ENCODE results near the gene TBXA2R. TPM values are rescaled to one million over a fixed set of nuclear protein-coding genes. Genes with fewer than 3 reads are reported as not detected.
A peak's percentile ranks its signal among the peaks of the same experiment; 100 is the strongest.

TBXA2R gene
- total RNA-seq, 4 donors from 2014 or later: 1.4 to 14.9 (median 4.5) TPM

DNA sequence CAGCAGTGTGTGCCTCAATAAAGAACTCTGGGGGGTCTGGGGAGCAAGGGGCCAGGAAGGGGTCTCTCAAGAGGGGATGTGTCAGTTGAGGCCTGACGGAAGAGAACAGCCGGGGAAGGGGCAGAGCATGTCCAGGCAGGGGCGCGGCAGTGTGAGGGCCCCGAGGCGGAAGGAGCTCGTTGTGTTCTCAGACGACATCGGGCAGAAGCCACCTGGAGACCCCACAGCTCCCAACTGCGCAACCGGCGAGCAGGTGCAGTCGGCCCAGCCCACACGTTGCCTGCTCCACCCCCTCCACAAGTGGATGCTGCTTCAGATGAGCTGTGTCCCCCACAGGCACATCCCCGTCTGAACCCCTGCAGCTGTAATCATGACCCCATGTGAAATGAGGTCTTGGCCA is 15.0 kb upstream of the TBXA2R start:
- Histone ChIP-seq H3K4me1 (peaks cover 0 to 52% (median 22%) of the 10 kb centered on the region in 3 donors), H3K27ac (no peak overlapping the region), H3K4me3 (no peak overlapping the region), H3K36me3 (peaks cover 0 to 64% of the 10 kb centered on the region in 2 donors), H3K9me3 (no peaks in the 10 kb centered on the region), H3K27me3 (no peaks in the 10 kb centered on the region)
- TF ChIP-seq EP300 (IDR thresholded peaks at IDR 0.05) (no peak), POLR2A (IDR thresholded peaks at IDR 0.05) (no peak), POLR2AphosphoS5 (IDR thresholded peaks at IDR 0.05) (no peak)
- TF ChIP-seq, protein P1, sequence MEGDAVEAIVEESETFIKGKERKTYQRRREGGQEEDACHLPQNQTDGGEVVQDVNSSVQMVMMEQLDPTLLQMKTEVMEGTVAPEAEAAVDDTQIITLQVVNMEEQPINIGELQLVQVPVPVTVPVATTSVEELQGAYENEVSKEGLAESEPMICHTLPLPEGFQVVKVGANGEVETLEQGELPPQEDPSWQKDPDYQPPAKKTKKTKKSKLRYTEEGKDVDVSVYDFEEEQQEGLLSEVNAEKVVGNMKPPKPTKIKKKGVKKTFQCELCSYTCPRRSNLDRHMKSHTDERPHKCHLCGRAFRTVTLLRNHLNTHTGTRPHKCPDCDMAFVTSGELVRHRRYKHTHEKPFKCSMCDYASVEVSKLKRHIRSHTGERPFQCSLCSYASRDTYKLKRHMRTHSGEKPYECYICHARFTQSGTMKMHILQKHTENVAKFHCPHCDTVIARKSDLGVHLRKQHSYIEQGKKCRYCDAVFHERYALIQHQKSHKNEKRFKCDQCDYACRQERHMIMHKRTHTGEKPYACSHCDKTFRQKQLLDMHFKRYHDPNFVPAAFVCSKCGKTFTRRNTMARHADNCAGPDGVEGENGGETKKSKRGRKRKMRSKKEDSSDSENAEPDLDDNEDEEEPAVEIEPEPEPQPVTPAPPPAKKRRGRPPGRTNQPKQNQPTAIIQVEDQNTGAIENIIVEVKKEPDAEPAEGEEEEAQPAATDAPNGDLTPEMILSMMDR (IDR thresholded peaks at IDR 0.05): no peak
- WGBS, 2 donors (ENCODE audit: low coverage in 1 of 2): no CpG with 5 or more reads among the region's 15 CpGs
- ATAC-seq: no peak

DNA sequence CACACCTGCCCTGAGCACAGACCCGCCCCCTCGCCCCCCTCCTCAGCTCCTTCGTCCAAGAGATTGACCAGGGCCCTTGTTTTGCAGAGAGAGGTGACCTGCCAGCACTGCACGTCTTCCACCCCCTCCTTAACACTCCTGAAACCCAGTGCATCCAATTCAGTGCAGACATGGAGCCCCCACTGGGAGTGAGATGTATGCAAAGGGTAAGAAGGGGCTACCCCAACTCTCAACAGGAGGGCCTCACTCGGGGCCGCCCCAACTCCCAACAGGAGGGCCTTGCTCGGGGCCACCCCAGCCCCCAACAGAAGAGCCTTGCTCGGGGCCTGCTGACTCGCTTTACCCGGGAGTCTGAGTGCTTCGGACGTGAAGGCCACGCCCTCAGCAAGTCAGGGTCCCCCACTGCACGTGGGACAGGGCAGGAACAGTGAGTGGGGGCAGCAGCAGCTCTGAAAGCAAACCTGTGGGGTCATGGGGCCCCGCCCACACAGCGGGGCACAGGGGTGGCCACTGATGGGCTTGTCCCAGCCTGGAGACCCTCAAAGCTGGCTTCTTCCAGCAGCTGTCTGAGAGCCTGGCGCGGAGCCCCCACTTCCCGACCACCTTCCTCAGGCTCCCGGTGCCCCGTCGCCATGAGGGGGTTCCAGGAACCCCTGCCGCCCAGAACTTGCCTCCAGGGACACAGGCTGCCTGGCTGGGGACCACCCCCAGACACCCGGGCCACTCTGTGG is 14.3 kb upstream of the TBXA2R start:
- TF ChIP-seq, protein P1 (IDR thresholded peaks at IDR 0.05): no peak
- no peak for TF ChIP-seq EP300 (IDR thresholded peaks at IDR 0.05)
- Histone ChIP-seq H3K4me3 (no peak overlapping the region), H3K36me3 (peaks cover 0 to 71% of the 10 kb centered on the region in 2 donors), H3K27me3 (no peaks in the 10 kb centered on the region), H3K27ac (peak overlapping the region in 1 of 4 donors; percentile 5), H3K4me1 (peaks cover 0 to 50% (median 21%) of the 10 kb centered on the region in 3 donors), H3K9me3 (no peaks in the 10 kb centered on the region)
- no peak for ATAC-seq
- WGBS, 2 donors (ENCODE audit: low coverage in 1 of 2): no CpG with 5 or more reads among the region's 24 CpGs

DNA sequence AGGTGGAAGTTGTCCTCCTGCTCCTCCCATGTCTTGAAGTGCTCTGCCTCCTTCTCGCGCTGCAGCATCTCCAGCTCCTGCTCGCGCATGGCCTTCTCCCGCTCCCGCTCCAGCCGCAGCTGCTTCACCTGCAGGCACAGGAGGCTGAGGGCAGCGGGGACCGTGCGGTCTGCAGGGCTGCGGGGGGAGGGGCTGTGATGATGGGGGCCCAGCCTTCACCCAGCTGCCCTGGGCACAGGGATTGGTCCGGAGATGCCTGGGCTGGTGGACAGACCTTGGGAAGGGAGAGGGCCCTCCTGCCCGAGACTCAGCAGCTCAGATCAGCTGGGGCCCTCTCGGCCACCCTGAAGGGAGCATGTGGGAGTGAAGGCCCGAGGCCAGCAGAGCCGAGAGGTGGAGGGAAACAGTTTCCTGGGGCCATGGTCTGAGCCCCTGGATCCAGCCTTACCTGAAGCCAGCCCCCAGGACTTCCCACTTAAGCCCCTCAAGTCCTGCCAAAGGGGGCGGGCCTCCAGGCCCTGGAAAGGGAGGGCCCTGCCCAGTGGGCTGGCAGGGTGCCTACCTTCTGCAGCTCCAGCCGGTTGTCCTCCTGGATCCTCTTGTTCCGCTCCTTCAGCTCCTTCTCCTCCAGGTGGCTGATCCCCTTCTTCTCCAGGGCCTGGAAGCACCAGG is 13.6 kb upstream of the TBXA2R start:
- Histone ChIP-seq H3K36me3 (peaks cover 0 to 78% of the 10 kb centered on the region in 2 donors), H3K27me3 (no peaks in the 10 kb centered on the region)

DNA sequence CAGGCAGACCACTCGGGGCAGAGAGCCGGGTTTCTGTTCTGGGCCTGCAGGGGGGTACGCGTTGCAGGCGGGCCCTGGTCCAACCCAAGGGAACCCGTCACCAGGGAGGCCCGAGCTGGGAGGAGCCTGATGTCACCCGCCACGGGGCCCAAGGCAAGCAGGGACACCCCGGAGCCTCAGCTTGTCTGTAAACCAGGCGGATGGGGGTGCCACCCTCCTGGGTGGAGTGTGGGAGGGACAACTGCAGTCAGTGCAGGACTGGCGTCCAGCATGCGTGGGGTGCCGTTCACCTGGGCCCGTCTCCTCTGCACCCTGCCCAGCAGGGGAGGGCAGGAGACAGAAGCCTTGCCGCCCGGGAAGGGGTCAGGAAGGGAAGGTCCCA is 12.9 kb upstream of the TBXA2R start:
- 80% methylated on average over 1 of the region's 17 CpGs; no CpG with 5 or more reads in 1 of the 2 donors for WGBS, 2 donors (ENCODE audit: low coverage in 1 of 2)
- Histone ChIP-seq H3K36me3 (peaks cover 0 to 84% of the 10 kb centered on the region in 2 donors), H3K4me1 (peaks cover 0 to 43% (median 8%) of the 10 kb centered on the region in 3 donors), H3K27me3 (no peaks in the 10 kb centered on the region), H3K27ac (no peak overlapping the region), H3K9me3 (no peaks in the 10 kb centered on the region), H3K4me3 (no peak overlapping the region)
- no peak for ATAC-seq
- TF ChIP-seq, protein P1 (IDR thresholded peaks at IDR 0.05): no peak
- no peak for TF ChIP-seq POLR2AphosphoS5 (IDR thresholded peaks at IDR 0.05)
- TF ChIP-seq EP300 (IDR thresholded peaks at IDR 0.05): no peak
- TF ChIP-seq POLR2A (IDR thresholded peaks at IDR 0.05): no peak

More for the DNA sequence above, 13.6 kb upstream of the TBXA2R start:
- peaks cover 0 to 43% (median 14%) of the 10 kb centered on the region in 3 donors for H3K4me1 ChIP-seq
- TF ChIP-seq POLR2AphosphoS5 (IDR thresholded peaks at IDR 0.05): no peak
- TF ChIP-seq POLR2A (IDR thresholded peaks at IDR 0.05): no peak
- no peak for TF ChIP-seq EP300 (IDR thresholded peaks at IDR 0.05)
- TF ChIP-seq, protein P1 (IDR thresholded peaks at IDR 0.05): no peak
- H3K4me3 ChIP-seq: no peak overlapping the region
- 40% methylated on average over 1 of the region's 19 CpGs; no CpG with 5 or more reads in 1 of the 2 donors for WGBS, 2 donors (ENCODE audit: low coverage in 1 of 2)
- no peak for ATAC-seq
- peak overlapping the region in 1 of 4 donors; percentile 5 for H3K27ac ChIP-seq
- H3K9me3 ChIP-seq: no peaks in the 10 kb centered on the region

All from gastroesophageal sphincter (tissue), 4 donors.